ENCODE measurements around the gene RHOG. TPM values are rescaled to one million over a fixed set of nuclear protein-coding genes. Genes with fewer than 3 reads are reported as not detected.

Gene RHOG
- 96.8 to 109 TPM (median 99.0 TPM) in 5 replicates for total RNA-seq (2022; extraction: Qiagen RNA extraction; ENCODE audit: low read depth)

DNA sequence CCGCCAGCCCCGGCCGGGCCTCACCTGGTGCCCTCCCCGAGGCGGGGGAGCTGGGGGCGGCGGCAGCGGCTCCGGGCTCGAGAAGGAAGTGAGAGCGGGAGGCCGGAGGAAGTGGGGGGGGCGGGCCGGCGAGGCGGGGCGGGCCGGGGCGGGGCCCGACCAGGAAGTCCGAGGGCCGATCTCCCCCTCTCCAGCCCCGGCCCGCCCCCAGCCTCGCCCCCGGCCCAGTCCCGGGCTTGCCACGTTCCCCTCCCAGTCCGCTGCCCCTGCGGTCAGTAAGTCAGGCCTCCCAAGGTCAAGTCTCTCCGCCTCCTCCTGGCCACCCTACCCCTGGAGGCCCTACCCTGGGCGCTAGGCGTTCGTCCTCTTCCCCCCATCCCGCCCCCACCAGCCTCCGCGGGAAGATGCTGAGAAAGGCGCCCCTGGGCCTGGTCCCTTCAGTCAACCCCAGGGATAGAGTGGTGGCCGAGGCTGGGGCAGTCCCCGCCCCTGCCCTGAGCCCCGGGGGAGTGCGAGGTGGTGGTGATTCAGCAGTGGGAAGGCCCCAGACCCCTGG, at the start of gene RHOG:
RHOG (minus strand) TSS at position 90 of the 556 bp plus-strand sequence. CDS start 12,821 bp downstream, outside the sequence.

DNA sequence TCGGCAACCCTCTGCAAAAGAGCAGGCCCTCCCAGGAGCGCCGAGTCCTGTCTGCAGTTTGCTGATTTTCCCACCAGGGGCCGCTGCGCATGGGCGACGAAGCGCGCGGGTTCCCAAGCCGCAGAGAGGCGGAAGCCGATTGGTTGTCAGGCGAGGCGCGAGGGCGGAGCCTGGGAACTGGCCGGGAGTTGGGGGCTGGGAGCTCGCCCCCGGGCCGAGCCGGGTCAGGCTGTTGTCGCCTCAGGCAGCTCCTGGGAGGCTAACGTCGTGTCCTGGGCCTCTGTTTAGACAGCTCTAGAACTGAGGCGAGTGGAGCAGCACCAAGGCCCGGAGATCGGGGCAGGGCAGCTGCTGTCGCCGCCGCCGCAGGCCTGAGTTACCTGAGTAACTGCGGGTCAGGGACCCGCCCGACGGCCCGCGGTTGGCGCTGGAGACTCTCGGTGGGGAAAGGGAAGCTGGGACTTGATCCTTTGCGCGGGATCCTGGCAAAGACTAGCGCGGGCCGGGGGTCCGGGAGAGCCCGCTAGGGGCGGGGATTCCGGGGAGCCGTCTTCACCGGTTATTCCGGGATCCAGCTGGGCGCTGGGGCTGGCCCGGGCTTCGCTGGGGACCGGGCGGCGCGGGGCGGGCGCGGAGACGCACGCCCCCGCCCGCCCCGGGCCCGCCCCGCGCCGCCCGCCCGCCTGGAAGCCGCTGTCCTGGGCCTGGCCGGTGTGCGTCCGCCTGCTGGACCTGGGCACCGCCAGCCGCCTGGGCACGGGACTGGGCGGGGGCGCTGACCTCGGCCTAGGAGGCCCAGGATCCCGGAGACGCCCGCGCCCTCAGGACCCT, 14.4 kb upstream of the RHOG start, which contains the start of gene STIM1:
STIM1 (plus strand) TSS at position 688 of the 831 bp plus-strand sequence. CDS start 607 bp downstream, outside the sequence.

DNA sequence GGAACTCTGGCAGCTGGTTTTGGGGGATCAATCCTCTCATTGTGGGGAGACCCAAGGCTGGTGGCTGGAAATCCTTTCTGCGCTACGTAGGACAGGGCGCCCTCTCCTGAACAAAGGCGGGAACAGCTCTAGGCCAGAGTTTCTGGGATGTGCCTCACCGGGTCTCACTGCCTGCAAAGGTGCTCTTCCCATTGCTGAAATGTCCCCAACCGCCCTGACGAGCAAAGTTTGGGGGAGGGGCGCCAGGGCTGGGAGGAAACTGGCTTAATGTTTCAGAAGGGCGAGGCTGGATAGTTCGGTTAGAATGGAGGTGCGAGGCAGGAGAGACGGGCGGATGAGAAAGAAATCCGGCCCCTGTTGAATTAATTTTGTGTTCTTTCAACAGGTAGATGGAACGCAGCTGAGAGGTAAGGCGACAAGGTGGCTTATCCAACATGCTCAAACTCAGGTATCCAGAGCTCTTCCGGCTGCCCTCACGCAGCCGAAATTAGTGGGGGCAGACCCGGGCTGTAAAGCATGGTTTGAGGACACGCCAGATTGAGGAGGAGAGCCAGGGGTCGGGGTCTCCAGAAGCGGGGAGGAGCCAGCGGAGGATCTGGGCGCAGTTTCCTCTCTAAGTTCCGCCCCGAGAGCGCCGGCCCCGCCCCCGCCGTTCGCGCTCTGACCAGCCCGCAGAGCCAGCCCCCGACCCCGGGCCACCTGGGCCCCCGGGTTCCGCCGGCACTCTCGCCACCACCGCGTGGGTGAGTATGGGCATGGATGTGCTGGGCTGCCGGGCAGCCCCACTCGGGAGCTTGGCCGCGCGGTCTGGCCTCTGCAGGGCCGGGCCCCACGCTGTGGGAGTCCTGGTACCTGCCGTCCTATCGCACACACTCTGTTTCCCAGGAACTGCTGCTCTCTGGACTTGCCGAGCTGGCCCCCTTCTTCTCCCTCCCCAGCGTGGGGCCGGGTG, 32.6 kb downstream of the RHOG start, which contains the start of gene PGAP2:
PGAP2 (plus strand) TSS at position 652 of the 952 bp plus-strand sequence. CDS start 2,700 bp downstream, outside the sequence.

DNA sequence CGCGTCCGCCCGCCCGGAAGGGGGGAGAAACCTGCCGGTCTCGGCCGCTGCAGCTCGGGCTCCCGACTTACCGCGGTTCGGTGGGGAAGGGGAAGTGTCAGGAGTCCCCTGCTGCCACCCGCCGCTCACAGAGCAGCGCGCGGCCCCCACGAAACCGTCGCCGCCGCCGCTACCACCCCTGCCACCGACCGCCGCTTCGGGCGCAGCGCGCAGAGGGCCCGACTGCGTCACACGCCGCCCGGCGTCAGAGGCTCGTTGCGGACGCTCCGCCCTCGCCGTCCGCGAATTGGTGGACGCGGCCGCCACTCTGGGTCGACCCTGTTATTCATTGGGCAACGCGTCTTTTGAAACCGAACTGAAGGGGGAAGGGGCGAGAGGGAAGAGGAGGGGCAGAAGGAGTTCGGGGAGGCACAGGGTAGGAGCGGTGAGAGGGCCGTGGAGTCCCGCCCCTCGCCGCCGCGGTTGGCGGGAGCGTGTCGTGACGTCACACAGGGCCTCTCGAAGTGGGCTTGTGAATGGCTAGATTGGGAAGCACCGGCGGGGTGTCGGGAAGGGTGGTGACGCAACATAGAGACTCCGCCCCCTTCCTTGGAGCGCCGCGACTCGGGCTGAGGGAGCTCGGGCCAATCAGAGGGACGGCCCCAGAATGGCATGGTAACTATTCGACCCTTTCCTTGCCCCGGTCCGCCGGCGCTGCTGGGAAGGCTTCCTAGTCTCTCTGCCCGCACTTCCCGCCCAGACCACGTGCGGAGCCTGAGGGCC, 43.2 kb downstream of the RHOG start, which contains the start of gene NUP98:
NUP98 (minus strand) TSS at position 226 of the 762 bp plus-strand sequence. CDS start 15,437 bp downstream, outside the sequence.

Other genes with a start within 250 kb of the RHOG start
- gene ART5, start 199.0 kb downstream of the RHOG start, total RNA-seq (2022; extraction: Qiagen RNA extraction; ENCODE audit: low read depth): 0.23 to 0.57 TPM (median 0.34 TPM) in 4 of 5 replicates, not detected in the other
- gene ART1, start 195.8 kb downstream of the RHOG start, total RNA-seq (2022; extraction: Qiagen RNA extraction; ENCODE audit: low read depth): not detected in 5 replicates
- gene CHRNA10, start 169.6 kb downstream of the RHOG start, total RNA-seq (2022; extraction: Qiagen RNA extraction; ENCODE audit: low read depth): 0.53 to 2.4 TPM (median 0.94 TPM) in 5 replicates
- gene NUP98, start 43.4 kb downstream of the RHOG start, total RNA-seq (2022; extraction: Qiagen RNA extraction; ENCODE audit: low read depth): 63.1 to 75.4 TPM (median 72.6 TPM) in 5 replicates
- 21.1 to 26.5 TPM (median 22.5 TPM) in 5 replicates for gene PGAP2, start 32.4 kb downstream of the RHOG start, total RNA-seq (2022; extraction: Qiagen RNA extraction; ENCODE audit: low read depth)
- gene STIM1, start 14.7 kb upstream of the RHOG start, total RNA-seq (2022; extraction: Qiagen RNA extraction; ENCODE audit: low read depth): 24.6 to 28.2 TPM (median 26.3 TPM) in 5 replicates